OCI-LY1 (cell line): Measurements from ENCODE around the gene AFF2.

Source experiments
- EZH2 ChIP-seq: fragments of 200-600 bp; sonication (generic), shearing (Covaris generic); IDR thresholded peaks from 2 replicates; pipeline ENCODE4 v1.8.0; 2017; ENCODE audit warnings: borderline replicate concordance, mixed run types, mild to moderate bottlenecking, antibody characterized with exemption, low read length, moderate library complexity, mixed read lengths
- TF ChIP-seq, protein P1 (sequence below): fragments of 200-600 bp; sonication (generic), shearing (Covaris generic); IDR thresholded peaks from 2 replicates; pipeline ENCODE4 v1.5.1; 2017; ENCODE audit warnings: mild to moderate bottlenecking, antibody characterized with exemption, low read length, moderate library complexity, mixed read lengths

DNA sequence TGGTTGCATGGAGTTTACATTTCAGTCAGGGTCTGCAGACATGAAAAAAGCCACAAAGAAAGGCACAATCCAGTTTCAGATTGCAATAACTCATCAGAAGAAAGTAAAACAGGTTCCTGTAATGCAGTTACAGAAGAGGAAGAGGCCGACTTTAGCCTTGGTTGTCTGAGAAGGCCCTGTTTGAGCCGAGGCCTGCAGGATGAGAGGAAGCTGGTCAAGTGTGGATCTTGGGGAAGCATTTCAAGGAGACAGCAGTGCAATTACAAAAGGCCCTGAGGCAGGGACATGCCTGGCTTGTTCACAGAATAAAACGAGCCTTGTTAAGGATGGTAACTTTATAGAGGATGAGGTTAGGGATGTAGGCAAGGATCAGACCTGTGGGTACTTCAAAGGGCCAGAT is 62.4 kb downstream of the AFF2 start:
- TF ChIP-seq, protein P1, sequence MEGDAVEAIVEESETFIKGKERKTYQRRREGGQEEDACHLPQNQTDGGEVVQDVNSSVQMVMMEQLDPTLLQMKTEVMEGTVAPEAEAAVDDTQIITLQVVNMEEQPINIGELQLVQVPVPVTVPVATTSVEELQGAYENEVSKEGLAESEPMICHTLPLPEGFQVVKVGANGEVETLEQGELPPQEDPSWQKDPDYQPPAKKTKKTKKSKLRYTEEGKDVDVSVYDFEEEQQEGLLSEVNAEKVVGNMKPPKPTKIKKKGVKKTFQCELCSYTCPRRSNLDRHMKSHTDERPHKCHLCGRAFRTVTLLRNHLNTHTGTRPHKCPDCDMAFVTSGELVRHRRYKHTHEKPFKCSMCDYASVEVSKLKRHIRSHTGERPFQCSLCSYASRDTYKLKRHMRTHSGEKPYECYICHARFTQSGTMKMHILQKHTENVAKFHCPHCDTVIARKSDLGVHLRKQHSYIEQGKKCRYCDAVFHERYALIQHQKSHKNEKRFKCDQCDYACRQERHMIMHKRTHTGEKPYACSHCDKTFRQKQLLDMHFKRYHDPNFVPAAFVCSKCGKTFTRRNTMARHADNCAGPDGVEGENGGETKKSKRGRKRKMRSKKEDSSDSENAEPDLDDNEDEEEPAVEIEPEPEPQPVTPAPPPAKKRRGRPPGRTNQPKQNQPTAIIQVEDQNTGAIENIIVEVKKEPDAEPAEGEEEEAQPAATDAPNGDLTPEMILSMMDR, result no peak
- TF ChIP-seq EZH2, result no peak
